Epithelial cell of proximal tubule (primary cell): Measurements from ENCODE around the gene PROX2. TPM values are rescaled to one million over a fixed set of nuclear protein-coding genes. Genes with fewer than 3 reads are reported as not detected.

Experiments
- DNase-seq: peaks from one replicate; pipeline ENCODE4 v3.0.0-alpha.2; 2011; ENCODE audit warnings: low read depth
- H3K4me3 ChIP-seq: 2 replicates; pipeline ENCODE4 v1.5.1; 2011; ENCODE audit warnings: low read depth, mild to moderate bottlenecking, low read length
- CTCF ChIP-seq: conservative IDR thresholded peaks from 2 replicates; pipeline ENCODE4 v1.5.1; 2012; ENCODE audit warnings: low read depth, mild to moderate bottlenecking, low read length
- total RNA-seq: library from RNA; depleted of rRNA; stranded (reverse); fragments of >200 nt; gene quantifications from 2 replicates; pipeline ENCODE4 v1.2.3, GENCODE V29; 2015

Gene PROX2
- total RNA-seq, 1 donor from 2014 or later = not detected

GRCh38 chr14:74882103-74882920 lies 6.4 kb upstream of the PROX2 start:
- H3K4me3 ChIP-seq = peak overlapping the region; percentile 66
- TF ChIP-seq CTCF = no peak
- DNase-seq = no peak

GRCh38 chr14:74881431-74882102 lies 5.6 kb upstream of the PROX2 start, which contains the start of gene DLST:
TSS of gene DLST (plus strand) at chr14:74881916. CDS start at chr14:74881954, 38 bp downstream.
- no peak for TF ChIP-seq CTCF
- peak within 1 kb of the TSS; percentile 66 for H3K4me3 ChIP-seq

GRCh38 chr14:74879427-74880182 lies 3.7 kb upstream of the PROX2 start:
- no peak overlapping the region for H3K4me3 ChIP-seq
- TF ChIP-seq CTCF = no peak
- no peak for DNase-seq

More at GRCh38 chr14:74881431-74882102, 5.6 kb upstream of the PROX2 start, which contains the start of gene DLST:
- DNase-seq = no peak

- no peak overlapping the region for H3K4me3 ChIP-seq
- DNase-seq = no peak
- TF ChIP-seq CTCF = no peak
Measured at GRCh38 chr14:74875204-74875603, 741 bp downstream of the PROX2 start.

- no peak for DNase-seq
- no peak overlapping the region for H3K4me3 ChIP-seq
- TF ChIP-seq CTCF = no peak
Measured at GRCh38 chr14:74871819-74872218, 4.1 kb downstream of the PROX2 start.

GRCh38 chr14:74868739-74869138 lies 7.2 kb downstream of the PROX2 start:
- DNase-seq = no peak
- no peak for TF ChIP-seq CTCF
- no peak overlapping the region for H3K4me3 ChIP-seq
